NT2/D1 (cell line): ENCODE results near the gene ANTXR1.

Experiments
- YY1 ChIP-seq: IDR thresholded peaks from 2 replicates; pipeline ENCODE4 v1.6.1; 2011; ENCODE audit not compliant: insufficient read length, insufficient read depth
- ZNF274 ChIP-seq: IDR thresholded peaks from 2 replicates; pipeline ENCODE4 v1.6.1; 2011; ENCODE audit warnings: mild to moderate bottlenecking, low read depth, low read length

GRCh38 chr2:69017080-69017479 is 4.1 kb downstream of the ANTXR1 start:
- no peak for TF ChIP-seq YY1
- no peak for TF ChIP-seq ZNF274
